ENCODE data around the gene PRRC2A.

The PRRC2A gene

DNA sequence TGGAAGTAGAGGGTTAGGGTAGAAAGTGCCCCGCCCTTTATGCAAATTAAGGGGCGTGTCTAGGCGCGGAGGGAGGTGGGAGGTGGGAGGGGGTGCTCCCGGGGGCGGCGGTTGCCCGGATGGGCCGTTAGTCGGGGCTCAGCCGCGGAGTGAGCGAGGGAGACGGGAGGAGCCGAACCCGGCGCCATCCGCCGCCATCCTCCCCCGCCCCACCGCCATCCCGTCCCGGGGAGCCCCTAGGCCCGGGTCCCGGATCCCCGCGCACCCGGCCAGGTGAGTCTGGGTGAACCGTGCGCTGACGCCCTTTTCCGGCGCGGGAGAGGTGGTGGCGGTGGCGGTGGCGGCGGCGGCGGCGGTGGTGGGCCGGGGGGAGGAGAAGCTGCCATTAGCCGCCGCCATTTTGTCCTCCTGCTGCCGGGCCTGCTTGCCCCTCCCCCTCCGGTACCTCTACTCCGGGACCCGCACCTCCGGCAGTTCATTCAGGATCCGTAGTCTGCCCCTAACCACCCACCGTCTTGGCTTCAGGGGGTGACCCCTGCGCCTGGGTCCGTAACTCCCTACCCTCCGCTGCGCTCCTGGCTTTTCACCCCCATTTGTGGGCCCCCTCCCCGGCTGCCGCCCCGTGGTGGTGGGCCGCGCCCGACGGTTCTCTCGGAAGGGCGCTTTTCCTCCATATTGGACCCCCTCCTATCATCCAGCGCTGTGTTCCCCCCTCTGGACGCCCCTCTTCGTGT is at the start of gene PRRC2A:
PRRC2A (plus strand) TSS at position 130 of the 734 bp plus-strand sequence. CDS start 2,075 bp downstream, outside the sequence.
- DNase-seq = peak; percentile 92

DNA sequence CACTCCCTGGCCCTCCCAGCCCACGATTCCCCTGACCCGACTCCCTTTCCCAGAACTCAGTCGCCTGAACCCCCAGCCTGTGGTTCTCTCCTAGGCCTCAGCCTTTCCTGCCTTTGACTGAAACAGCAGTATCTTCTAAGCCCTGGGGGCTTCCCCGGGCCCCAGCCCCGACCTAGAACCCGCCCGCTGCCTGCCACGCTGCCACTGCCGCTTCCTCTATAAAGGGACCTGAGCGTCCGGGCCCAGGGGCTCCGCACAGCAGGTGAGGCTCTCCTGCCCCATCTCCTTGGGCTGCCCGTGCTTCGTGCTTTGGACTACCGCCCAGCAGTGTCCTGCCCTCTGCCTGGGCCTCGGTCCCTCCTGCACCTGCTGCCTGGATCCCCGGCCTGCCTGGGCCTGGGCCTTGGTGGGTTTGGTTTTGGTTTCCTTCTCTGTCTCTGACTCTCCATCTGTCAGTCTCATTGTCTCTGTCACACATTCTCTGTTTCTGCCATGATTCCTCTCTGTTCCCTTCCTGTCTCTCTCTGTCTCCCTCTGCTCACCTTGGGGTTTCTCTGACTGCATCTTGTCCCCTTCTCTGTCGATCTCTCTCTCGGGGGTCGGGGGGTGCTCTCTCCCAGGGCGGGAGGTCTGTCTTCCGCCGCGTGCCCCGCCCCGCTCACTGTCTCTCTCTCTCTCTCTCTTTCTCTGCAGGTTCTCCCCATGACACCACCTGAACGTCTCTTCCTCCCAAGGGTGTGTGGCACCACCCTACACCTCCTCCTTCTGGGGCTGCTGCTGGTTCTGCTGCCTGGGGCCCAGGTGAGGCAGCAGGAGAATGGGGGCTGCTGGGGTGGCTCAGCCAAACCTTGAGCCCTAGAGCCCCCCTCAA is 48.2 kb upstream of the PRRC2A start, which contains the start of gene LTA:
LTA (plus strand) TSS at position 249 of the 871 bp plus-strand sequence; CDS start at position 703, 454 bp downstream.
- DNase-seq = no peak

DNA sequence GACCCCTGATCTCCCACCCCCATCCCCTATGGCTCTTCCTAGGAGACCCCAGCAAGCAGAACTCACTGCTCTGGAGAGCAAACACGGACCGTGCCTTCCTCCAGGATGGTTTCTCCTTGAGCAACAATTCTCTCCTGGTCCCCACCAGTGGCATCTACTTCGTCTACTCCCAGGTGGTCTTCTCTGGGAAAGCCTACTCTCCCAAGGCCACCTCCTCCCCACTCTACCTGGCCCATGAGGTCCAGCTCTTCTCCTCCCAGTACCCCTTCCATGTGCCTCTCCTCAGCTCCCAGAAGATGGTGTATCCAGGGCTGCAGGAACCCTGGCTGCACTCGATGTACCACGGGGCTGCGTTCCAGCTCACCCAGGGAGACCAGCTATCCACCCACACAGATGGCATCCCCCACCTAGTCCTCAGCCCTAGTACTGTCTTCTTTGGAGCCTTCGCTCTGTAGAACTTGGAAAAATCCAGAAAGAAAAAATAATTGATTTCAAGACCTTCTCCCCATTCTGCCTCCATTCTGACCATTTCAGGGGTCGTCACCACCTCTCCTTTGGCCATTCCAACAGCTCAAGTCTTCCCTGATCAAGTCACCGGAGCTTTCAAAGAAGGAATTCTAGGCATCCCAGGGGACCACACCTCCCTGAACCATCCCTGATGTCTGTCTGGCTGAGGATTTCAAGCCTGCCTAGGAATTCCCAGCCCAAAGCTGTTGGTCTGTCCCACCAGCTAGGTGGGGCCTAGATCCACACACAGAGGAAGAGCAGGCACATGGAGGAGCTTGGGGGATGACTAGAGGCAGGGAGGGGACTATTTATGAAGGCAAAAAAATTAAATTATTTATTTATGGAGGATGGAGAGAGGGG is 47.0 kb upstream of the PRRC2A start:
- DNase-seq = no peak

DNA sequence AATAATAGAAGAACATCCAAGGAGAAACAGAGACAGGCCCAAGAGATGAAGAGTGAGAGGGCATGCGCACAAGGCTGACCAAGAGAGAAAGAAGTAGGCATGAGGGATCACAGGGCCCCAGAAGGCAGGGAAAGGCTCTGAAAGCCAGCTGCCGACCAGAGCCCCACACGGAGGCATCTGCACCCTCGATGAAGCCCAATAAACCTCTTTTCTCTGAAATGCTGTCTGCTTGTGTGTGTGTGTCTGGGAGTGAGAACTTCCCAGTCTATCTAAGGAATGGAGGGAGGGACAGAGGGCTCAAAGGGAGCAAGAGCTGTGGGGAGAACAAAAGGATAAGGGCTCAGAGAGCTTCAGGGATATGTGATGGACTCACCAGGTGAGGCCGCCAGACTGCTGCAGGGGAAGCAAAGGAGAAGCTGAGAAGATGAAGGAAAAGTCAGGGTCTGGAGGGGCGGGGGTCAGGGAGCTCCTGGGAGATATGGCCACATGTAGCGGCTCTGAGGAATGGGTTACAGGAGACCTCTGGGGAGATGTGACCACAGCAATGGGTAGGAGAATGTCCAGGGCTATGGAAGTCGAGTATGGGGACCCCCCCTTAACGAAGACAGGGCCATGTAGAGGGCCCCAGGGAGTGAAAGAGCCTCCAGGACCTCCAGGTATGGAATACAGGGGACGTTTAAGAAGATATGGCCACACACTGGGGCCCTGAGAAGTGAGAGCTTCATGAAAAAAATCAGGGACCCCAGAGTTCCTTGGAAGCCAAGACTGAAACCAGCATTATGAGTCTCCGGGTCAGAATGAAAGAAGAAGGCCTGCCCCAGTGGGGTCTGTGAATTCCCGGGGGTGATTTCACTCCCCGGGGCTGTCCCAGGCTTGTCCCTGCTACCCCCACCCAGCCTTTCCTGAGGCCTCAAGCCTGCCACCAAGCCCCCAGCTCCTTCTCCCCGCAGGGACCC is 46.1 kb upstream of the PRRC2A start:
- no peak for DNase-seq

DNA sequence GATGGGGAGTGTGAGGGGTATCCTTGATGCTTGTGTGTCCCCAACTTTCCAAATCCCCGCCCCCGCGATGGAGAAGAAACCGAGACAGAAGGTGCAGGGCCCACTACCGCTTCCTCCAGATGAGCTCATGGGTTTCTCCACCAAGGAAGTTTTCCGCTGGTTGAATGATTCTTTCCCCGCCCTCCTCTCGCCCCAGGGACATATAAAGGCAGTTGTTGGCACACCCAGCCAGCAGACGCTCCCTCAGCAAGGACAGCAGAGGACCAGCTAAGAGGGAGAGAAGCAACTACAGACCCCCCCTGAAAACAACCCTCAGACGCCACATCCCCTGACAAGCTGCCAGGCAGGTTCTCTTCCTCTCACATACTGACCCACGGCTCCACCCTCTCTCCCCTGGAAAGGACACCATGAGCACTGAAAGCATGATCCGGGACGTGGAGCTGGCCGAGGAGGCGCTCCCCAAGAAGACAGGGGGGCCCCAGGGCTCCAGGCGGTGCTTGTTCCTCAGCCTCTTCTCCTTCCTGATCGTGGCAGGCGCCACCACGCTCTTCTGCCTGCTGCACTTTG is 45.1 kb upstream of the PRRC2A start, which contains the start of gene TNF:
TNF (plus strand) TSS at position 231 of the 567 bp plus-strand sequence; CDS start at position 408, 177 bp downstream.
- no peak for DNase-seq

DNA sequence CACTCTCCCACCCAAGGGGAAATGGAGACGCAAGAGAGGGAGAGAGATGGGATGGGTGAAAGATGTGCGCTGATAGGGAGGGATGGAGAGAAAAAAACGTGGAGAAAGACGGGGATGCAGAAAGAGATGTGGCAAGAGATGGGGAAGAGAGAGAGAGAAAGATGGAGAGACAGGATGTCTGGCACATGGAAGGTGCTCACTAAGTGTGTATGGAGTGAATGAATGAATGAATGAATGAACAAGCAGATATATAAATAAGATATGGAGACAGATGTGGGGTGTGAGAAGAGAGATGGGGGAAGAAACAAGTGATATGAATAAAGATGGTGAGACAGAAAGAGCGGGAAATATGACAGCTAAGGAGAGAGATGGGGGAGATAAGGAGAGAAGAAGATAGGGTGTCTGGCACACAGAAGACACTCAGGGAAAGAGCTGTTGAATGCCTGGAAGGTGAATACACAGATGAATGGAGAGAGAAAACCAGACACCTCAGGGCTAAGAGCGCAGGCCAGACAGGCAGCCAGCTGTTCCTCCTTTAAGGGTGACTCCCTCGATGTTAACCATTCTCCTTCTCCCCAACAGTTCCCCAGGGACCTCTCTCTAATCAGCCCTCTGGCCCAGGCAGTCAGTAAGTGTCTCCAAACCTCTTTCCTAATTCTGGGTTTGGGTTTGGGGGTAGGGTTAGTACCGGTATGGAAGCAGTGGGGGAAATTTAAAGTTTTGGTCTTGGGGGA is 44.4 kb upstream of the PRRC2A start:
- no peak for DNase-seq

DNA sequence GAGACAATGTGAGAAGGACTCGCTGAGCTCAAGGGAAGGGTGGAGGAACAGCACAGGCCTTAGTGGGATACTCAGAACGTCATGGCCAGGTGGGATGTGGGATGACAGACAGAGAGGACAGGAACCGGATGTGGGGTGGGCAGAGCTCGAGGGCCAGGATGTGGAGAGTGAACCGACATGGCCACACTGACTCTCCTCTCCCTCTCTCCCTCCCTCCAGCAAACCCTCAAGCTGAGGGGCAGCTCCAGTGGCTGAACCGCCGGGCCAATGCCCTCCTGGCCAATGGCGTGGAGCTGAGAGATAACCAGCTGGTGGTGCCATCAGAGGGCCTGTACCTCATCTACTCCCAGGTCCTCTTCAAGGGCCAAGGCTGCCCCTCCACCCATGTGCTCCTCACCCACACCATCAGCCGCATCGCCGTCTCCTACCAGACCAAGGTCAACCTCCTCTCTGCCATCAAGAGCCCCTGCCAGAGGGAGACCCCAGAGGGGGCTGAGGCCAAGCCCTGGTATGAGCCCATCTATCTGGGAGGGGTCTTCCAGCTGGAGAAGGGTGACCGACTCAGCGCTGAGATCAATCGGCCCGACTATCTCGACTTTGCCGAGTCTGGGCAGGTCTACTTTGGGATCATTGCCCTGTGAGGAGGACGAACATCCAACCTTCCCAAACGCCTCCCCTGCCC is 43.5 kb upstream of the PRRC2A start:
- no peak for DNase-seq

DNA sequence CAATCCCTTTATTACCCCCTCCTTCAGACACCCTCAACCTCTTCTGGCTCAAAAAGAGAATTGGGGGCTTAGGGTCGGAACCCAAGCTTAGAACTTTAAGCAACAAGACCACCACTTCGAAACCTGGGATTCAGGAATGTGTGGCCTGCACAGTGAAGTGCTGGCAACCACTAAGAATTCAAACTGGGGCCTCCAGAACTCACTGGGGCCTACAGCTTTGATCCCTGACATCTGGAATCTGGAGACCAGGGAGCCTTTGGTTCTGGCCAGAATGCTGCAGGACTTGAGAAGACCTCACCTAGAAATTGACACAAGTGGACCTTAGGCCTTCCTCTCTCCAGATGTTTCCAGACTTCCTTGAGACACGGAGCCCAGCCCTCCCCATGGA is 42.9 kb upstream of the PRRC2A start:
- DNase-seq = no peak

DNA sequence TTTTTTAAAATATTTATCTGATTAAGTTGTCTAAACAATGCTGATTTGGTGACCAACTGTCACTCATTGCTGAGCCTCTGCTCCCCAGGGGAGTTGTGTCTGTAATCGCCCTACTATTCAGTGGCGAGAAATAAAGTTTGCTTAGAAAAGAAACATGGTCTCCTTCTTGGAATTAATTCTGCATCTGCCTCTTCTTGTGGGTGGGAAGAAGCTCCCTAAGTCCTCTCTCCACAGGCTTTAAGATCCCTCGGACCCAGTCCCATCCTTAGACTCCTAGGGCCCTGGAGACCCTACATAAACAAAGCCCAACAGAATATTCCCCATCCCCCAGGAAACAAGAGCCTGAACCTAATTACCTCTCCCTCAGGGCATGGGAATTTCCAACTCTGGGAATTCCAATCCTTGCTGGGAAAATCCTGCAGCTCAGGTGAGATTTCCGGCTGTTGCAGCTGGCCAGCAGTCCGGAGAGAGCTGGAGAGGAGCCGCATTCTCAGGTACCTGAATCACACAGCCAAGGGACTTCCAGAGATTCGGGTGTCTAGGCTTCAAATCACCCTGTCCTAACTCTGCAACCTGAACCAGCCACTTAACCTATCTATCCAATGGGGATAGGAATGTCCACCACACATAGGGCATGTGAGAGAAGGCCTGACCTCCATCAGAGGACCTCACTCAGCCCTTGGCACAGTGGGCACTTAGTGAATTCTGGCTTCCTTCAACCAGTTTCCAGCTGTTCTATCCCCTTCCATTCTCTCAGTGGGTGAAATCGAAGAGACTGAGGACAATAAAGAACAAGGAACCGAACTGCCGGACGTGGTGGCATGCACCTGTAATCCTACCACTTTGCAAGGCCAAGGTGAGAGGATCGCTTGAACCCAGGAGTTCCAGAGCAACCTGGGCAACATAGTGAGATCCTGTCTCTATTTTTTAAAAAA is 42.1 kb upstream of the PRRC2A start:
- DNase-seq = no peak

DNA sequence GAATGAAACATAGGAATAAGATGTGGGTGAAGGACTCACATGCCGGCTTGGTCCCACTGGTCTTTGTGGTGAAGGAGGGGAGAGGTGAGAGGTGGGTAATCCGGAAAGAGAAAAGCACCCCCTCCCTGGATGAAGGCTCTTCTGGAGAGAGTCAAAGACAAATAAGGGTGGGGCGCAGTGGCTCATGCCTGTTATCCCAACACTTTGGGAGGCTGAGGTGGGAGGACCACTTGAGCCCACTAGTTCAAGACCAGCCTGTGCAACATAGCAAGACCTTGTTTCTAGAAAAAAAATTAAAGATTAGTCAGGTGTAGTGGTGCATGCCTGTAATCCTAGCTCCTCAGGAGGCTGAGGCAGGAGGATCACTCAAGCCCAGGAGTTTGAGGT is 41.4 kb upstream of the PRRC2A start:
- DNase-seq = no peak

DNA sequence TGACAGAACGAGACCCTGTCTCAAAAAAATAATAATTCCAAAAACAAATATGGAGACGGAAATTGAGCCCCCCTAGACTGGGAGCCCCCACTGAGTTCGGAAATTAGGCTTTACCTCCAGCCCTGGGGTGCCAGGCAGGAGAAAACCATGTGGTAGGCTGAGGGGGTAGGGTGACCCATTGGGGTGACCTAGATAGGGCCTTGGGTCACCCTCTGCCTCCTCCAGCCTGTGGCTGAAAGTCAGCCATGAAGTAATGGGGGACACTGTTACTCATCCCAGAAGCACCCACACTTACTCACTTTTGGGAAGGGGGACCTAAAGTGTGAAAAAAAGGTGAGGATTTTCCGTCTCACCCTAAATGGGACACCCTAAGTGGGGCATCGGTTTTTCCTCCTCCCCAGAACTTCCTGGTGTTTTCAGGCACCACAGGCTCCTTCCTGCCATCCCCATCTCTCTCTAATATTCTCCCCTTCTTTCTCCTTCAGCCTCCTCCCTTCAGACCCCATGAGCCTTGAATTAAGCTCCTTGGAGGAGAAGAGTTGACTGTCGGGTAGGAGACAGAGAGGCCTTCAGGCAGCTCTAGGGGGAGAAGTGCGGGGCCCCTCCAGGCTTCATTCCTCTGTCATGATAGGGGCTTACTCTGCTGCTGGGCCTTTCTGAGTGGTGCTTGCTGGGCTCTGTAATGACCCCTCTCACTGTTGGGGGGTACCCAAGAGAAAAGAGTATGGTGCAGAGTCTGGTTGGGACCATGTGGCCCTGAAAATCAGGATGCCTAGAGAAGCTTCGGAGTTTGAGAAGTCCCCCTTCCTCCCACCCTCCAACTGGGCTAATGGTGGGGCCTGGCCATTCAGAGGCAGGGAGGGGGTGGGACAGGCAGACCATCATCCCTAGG is 40.7 kb upstream of the PRRC2A start:
- no peak for DNase-seq

DNA sequence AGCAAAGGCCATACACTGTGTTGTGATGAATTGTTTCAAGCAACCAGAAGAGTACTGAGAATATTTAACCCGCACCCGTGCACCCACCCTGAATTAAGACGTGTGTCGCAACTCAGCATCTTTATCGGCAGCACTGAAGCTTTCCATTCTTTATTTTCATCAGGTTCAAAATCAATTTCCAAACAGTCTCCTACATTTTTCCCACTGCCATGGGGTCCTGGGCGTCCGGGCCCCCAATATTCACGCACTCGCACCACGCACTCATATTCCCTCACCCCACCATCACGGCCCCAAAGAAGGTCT is 40.1 kb upstream of the PRRC2A start:
- DNase-seq = no peak

DNA sequence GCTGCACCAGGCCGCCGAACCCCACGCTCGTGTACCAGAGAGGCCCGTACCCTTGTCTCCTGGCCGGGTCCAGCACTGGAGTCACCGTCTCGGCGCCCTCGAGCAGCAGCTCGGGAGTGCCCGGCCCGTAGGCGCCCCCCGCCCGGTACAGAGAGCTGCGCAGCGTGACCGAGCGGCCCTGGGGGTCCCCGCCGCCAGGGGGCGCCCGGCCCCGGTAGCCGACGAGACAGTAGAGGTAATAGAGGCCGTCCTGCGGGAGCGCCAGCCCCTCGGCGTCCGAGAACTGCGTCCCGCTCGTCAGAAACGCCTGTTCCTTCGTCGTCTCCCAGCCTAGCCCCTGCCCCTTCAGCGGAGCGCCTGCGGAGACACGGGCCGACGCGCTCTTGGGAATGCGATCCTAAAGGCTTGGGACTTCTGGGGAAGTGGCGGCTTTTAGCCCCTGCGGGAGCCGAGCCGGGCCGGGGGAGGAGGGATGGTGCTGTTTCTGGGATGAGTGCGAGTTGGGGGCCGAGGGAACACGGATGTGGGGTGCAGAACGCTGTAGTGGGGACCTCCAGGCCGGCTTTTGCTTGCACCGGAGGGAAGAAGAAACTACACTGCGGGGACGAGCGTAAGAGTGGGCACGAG is 39.6 kb upstream of the PRRC2A start:
- DNase-seq = peak; percentile 92

DNA sequence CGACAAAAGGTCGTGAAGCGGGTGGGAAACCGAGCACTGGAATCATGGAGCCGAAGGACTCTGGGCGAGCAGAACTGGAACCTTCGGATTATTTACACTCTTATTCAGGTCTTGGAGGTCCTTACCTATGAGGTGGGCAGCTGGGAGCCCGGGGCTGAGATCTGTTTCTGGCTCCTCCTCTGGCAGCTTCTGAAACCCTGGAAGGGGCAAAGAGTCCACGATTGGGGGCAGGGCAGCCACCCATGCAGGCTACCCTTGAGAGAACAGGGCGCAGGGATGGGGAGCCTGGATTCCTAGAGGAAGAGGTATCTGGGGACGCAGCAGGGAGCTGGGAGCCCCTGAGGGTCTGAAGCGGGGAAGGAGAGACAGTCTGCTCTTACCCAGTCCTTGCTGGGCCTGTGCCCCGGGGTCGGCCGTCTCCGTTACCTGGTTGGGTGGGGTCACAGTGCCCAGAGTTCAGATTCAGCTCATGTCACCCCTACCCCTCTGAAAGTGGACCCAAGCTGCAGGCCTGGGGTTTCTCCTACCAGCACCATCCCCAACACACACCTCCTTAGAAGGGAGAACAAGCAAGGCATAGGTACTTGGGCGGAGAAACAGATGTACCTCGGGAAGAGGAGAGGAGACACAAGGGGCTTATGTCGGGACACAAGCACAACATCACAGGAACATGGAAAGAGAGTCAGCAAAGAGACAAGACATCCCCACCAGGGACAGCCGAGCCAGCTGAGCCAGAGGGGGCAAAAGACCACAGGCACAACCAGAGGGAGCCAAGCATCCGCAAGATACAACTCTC is 38.9 kb upstream of the PRRC2A start:
- DNase-seq = no peak

DNA sequence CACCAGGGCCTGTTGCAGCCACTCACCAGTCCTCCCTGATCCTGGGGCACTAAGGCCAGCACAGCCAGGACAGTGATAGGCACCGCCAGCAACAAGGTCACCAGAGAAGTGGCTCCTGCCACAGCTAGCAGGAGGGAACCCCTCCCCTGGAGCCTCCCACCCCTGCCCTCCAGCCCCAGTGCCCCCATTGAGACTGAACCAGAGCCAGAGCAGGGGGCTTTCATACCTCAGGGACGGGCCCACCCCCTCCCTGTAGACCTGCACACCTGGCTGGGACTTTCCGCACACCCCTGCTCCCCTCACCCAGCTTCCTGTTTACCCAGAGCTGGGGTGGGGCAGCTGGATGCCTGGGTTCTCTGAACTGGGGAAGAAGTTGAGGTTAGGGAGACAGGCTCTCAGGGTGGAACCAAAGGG is 38.3 kb upstream of the PRRC2A start, which contains the start of gene LTB:
LTB (minus strand) TSS at position 195 of the 414 bp plus-strand sequence; CDS start at position 188, 7 bp downstream.
- DNase-seq = no peak

DNA sequence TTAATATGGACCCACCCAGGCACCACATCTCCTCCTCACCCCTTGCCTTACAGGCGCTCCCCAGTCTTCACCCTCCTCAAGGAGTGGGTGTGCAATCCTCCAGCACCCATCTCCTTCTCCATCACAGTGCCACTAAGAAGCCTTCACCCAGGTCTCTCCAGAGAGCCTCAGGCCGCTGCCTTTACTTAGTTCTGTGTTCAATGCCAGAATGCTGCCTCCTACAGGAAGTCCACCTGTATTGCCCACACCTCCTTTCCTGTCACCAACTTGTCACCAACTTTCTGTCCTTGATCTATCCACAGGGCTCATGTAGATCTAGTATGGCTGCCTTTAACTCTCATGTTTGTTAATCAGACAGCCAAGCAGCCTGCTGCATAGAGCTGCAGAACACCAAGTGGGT is 35.0 kb upstream of the PRRC2A start:
- peak; percentile 77 for DNase-seq

Measured in hematopoietic multipotent progenitor cell treated with erythropoietin and hydrocortisone succinate and interleukin-3 and kit ligand, for 4 days (in vitro differentiated cells).